ENCODE measurements around the gene SPOP.

GRCh38 chr17:49557312-49558024 lies 120.4 kb downstream of the SPOP start:
- TF ChIP-seq CTCF (IDR thresholded peaks at IDR 0.05) (peak in 5 of 6 experiments; percentile 5 to 50 (median 36)), POLR2A (IDR thresholded peaks at IDR 0.05) (no peak)
